Stimulated activated CD8-positive, alpha-beta memory T cell treated with anti-CD3 and anti-CD28 coated beads, Interleukin-2, amount 100 ng/mL, for 48 hours (primary cell): Measurements from ENCODE around the gene MRPS18A.

Experiments used
- DNase-seq, 2 donors: peaks; one replicate each; pipeline ENCODE4 v3.0.0-alpha.2; 2020; ENCODE audit warnings: low read depth in 2 of 2

Gene MRPS18A

DNA sequence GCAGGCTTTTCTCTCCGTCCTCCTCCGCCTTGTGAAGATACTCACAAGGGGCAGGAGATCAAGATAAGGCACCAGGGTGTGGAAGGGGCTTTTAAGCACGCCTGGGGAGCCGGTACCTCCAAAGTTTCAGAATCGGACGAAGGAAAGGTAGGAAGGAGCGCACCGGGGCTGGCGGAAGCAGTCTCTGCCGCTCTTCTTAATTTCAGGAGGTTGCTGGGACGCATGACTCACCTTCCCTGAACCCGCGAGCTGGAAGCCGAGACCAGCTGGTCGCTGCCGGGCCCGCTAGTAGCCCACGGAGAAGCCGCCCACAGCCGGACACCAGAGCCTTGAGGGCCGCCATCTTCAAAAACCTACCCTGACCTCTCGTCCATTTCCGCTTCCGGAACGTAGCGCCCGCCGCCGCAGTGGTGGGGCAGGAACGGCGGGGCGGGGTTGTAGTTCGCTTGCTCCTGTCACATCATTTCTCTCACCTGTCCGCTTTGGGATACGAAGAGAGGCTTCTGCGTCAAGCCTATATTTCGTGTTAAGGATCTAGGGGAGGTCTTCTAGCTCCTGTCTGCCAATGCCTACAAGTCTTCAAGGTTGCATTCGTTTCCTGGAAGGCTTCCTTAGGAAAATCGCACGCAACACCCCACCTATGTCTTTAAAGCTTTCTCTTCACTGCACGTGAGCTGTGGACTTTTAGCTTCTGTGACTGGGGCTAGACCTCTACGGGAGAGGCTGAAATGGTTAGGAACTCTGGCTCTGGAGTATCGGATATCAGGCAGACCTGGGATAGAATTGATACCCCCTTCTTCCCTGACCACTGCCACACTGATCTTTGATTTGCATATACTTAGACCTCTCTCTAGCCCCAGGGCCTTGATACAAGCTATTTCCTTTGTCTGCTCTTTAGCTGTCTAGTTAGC, at the start of gene MRPS18A:
TSS of gene MRPS18A (minus strand) at position 355 of the 911 bp plus-strand sequence. CDS start at position 343, 12 bp downstream.
- peak; percentile 78 to 80 for DNase-seq

DNA sequence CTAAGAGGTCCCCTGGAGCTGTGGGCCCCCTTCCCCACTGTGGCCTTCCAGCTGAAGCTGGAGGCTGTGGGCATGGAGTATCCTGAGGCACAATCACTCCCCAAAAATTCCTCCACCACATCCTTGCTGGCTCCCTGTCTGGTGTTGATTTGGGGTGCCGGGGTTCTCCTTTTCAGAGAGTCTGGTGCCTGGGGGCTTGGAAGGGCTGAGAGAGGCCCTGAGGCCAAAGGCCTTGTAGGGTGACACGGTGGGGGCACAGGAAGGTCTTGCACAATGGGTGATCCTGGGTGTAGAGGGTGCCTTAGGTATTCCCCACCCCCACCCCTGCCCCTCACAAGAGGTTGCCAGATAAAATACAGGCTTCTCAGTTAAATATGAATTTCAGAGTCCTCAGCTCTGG, 49.3 kb upstream of the MRPS18A start:
- DNase-seq: no peak

DNA sequence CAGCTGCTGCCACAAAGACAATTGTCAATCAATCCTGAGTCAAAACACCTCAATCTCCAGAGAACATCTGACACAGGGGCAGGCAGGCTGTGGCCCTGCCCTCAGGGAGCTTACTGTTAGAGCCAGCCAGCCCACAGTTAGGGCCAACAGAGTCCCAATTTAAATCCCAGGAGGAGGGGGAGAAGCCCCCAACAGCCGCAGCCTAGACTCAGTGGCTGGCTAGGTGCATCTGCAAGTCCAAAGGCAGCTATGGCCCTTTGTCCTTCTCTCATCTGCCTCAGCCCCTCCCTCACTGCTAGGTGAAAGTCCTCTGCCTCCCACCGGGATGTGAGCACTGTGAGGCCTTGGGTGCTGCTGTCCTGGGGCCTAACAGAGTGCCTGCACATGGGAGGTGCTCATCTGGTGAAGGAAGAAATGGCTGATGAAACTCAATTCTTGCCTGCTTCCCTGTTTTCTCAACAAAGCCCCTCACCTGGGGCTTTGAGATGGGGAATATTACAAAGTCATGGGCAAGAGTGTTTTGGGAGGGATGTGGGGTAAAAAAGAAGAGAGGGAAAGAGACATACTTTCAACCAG, 48.7 kb upstream of the MRPS18A start:
- DNase-seq: no peak

DNA sequence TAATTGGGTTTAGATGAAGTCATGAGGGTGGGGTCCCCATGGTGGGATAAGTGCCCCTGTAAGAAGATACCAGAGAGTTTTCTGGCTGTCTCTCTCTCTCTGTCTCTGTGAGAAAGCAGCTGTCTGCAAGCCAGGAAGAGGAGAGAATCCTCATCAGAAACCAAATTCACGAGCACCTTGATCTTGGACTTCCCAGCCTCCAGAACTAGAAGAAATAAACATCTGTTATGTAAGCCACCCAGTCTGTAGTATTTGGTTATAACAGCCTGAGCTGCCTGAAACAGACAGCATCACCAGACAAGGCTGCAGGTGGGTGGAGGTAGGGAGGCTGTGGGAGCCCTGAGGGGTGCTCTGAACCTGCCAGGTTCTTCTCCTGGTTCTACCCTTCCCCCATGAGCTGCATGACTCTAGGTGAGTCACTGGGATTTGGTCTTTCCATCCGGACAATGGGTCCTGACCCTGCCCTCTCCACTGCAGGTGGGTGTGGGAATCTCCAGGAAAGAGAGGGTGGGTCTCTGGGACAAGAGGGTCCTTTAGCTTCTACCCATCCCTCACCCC, 48.1 kb upstream of the MRPS18A start:
- DNase-seq: no peak

DNA sequence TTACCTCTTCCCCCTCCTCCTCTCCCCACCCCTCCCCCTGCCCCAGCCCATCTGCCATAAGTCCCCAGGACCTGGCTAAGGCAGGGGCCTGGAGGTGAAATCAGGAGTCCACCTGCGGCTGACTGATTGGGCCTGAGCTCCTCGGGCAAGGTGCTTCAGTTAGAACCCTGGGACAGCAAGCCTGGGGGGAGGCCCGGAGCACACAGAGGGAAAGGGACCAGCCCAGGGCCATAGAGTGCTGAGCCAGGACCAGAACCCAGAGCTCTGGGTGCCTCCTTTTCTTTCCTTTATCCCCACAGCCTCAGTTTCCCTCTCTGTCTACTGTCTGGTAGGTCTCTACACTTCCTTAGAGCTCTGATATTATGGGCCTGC, 46.7 kb upstream of the MRPS18A start:
- no peak for DNase-seq

DNA sequence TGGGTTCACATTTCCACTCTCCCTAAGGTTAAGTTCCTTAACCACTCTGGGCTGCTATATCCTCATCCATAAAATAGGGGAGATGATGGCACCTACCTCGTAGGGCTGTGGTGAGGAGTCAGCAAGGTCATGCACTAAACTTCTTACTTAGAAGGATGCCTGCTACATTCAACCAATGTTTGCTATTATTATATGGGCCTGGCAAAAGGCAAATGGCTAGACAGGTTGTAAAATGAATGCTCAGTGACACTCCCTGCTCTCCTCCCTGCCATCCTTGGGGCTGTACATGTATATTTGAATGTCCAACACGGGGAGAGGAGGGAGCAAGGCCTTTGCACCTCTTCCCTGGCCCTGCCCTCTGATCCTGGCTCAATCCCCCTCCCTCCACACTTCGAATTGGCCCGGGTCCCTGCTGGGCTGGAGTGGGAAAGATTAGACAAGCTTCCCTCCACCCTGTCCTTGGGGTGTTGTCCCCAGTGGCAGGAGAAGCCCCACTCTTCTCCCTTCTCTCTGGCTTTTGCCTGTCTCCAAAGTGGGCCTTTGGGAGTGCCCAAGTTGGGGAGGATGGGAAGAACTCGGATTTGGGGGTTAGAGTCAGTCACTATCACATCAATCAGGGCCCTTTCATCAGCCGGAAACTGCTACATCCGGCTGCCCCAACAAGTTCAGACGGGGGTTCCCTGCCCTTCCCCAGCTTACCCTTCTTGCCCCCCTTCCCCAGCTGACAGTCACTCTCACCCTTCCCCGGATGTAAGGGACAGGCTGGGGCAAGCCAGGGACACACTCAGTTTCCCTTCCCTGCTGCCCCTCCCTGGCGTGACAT, 46.1 kb upstream of the MRPS18A start:
- no peak for DNase-seq

DNA sequence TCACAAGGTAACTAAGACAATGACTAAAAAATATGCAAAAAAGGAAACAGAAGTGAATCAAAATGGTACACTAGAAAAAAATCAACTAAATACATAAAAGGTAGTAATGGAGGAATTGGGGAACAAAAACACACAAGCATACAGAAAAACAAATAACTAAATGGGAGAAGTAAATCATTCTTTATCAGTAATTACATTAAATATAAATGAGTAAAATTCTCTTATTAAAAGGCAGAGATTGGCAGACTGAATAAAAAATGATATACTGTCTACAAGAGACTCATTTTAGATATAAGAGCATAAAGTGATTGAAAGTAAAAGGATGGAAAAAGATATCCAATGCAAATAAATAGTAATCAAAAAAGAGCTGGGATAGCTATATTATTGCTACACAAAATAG, 43.0 kb upstream of the MRPS18A start:
- no peak for DNase-seq

DNA sequence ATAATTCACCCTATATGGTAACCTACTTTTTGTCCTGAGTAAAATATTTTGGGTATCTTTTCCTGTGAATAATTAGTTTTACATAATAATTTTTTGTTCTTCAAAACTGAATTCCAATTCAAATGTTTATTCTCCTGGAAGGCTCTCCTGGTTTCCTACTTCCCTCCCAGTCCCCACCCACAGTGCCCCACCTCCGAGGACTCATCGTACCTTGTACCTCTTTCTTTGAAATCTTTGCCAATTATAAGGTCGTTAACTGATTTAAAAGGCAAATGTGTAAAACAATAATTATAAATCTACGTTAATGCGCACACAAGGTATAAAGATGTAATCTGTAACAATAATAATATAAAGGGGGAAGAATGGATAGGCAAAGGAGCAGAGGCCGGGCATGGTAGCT, 41.9 kb upstream of the MRPS18A start:
- DNase-seq: no peak

DNA sequence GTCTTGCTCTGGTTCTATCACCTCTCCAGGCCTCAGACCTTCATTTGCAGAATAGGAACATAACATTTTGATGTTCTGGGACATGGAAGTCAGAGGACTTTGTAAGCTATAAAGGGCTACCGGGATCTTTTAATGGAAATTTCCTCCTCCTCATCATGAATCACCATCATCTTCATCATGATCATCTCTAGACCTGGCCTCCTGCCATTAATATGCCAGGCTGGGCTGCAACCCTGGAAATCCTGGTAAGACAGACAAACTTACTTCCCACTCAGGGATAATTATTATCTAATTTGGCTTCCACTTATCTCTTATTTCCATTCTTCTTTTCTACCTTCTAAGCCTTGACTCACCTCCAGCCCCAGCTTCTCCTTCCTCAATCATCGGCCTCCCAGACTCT, 41.0 kb upstream of the MRPS18A start:
- DNase-seq: no peak

DNA sequence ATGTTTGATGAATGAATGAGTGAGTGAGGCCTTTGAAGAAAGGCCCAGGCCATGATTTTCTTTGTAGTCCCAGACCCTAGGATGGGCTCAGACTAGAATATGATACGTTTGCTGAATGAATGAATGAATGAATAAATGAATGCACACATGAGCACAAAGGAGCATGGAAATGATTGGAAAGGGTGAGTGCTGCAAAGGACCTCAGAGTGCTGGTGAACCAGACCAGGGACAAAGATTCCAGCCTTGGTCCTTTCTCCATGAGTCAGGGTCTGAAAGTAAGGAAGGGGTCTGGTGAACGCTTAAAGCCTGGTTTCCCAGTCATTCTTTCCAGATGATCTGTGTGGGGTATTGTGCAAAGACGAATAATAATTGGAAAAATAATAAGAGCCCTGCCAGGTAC, 40.0 kb upstream of the MRPS18A start:
- no peak for DNase-seq

DNA sequence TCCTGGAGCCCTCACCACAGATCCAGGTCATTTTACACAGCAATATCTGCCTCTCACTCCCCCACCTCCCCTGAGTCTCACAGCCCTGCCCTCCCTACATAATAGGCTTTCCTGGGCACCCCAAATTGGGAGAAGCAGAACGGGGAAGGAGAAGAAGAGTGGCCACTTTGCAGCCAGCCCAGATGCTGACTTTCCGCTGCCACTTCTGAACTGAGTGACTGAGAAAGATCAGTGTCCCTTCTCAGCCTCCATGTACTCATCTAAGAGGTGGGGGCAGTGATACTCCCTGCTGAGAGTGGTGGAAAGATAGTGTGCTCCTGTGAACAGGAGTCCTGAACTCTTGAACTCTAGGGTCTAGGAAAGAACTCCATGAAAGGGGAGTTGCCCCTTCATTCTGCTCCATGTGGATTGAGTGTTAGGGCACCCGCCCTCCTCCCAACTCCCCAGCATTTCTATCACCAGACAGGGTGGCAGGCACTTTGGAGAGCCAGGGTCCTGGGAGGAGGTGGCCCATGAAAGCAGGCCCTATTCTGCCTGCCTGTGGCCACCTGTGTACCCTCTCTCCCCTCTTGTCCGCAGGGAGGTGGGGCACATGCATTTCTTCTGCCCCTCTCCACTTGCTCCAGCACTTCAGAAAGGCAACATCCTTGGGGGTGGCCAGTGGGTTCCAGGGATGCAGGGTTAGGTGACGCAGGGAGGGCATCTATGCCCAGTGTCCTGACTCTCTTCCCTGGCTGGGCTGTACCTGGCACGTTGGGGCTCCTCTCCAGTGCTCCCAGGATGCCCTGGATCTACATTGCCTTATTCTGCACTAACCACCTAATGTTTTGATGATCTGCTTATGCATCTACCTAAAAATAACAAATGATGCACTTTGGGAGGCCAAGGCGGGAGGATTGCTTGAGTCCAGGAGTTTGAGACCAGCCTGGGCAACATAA, 38.3 kb upstream of the MRPS18A start:
- no peak for DNase-seq

DNA sequence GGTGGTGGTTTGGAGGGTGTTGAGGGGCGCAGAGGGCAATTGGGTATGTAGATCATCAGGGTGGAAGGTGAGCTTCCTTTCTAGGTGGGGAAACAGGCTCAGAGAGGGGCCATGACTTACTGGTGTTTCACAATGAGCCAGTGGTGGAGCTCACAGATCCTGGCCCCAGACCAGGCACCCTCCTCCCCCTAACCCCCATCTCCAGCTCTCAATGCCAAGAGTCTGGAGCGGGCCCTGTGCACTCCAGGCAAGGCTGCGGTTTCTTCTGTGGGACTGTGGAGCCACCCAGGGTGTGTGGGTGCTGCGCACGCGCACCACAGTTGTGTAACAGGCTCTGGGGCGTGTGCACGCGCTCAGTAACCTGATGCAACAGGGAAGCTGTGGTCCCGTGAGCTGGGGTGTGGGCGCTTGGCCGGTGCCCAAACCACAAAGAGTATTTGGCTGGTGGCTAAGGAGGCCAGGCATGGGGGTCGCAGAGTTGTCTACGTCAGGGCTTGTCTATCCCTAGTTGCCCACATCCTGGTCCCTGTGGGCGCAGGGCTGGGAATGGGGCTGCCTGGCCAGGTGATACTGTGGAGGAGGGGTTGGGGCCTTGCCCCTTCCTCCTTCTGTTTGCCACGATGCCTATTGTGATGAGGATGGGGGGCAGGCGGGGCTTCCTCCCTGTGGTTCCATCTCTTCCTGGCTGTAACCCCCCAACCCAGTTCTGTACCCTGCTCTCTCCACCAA, 37.5 kb upstream of the MRPS18A start:
- DNase-seq: peak; percentile 63 to 79

DNA sequence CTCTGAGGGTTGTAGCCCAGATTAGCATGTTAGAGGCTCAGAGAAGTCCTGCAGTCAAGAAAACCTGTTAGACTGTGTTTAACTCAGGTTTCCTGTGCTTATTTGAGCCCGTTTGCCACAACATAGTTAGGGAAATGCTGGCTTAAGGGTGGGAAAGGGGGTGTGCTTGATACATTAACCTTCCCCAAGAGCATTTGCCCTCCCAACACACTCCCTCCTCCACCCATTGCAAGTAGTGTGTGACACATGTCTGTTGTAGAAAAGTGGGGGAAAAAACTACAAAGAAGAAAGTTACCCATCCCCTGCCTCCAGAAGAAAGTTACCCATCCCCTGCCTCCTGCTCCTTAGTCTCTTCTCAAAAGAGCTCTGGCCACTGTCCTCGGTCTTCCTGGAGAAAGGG, 36.8 kb upstream of the MRPS18A start:
- DNase-seq: no peak

DNA sequence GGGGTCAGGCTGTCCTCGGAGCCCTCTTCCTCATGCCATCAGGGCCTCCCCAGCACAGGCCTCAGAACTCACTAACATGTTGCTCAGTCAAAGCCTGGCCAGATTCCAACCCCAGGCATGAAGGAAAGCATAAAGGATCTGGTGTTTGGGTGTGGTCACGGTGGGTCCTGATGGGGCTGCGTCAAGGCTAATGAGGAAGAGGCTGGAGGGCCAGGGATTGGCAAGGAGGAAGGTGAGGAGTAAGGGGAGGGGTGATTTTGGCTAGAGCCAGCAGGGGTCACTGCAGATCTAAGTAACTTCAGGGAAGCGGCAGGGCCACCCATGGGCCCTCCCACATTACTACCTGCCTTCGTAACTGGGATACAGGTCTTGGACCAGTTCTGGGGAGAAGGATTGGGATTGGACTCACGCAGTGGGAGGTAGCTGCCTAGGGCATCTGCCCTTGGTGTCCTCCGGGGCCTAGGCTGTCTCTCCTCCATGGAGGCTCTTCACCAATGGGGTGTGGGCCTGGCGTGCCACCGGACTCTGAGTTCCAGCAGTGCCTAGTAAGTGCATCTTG, 36.2 kb upstream of the MRPS18A start:
- DNase-seq: peak; percentile 48 to 53

DNA sequence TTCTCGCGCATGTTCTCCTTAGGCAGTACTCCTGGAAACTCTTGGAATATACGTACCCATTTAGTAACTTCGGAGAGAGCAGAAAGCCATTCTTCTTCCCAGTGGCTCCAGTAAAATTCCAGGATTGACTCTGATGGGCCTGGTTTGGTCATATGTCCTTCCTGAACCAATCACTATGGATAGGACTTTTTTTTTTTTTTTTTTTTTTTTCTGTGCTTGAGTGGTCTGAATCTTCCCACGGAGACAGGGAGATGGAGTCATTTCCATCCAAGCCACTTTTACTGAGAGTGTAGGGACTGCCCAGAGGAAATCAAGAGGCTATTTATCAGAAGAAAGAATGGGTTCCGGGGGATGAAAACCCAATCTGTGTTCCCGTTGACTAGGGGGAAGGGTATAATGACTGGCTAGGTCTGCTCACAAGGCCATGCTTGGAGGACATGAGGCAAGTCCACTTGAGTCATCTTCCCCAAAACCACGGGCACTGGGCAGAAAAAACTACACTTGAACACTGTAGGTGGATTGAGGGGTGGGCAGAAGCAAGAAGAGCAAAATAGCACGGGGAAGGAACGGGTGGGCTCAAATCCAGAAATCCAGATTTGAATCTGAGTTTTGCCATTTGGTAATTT, 35.4 kb upstream of the MRPS18A start:
- no peak for DNase-seq

DNA sequence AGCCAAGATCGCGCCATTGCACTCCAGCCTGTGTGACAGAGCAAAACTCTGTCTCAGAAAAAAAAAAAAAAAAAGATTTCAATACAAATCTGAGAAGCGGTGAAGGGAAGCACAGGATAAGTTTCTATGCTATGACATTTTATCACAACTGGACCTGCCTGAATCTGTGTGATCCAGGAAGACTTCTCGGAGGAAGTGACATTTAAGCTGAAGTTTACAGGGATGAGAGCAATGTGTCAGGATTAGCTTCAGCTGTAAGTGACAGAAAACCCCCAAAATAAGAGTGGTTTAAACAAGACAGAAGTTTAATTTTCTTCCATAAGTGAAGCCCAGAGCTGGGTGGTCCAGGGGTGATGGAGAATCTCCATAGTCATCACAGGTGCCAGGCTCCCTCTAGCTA, 33.4 kb upstream of the MRPS18A start:
- no peak for DNase-seq

DNA sequence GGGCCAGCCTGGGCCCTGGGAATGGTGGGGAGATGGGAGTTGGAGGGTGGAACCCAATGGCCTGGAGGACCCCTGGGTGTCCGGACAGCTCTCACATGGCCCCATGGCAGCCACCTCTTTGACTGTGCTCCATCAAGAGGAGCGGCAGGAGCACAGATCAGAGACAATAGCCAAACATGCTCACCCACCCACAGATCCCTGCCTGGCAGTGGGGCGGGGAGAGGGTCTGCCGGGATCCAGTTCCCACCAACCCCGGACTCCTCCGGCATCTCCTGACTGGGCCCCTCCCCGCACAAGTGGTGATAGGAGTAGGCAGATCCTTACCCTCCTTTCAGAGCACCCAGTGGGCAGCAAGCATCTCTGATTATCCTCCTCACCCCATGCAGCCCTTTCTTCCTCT, 31.9 kb upstream of the MRPS18A start:
- DNase-seq: no peak

DNA sequence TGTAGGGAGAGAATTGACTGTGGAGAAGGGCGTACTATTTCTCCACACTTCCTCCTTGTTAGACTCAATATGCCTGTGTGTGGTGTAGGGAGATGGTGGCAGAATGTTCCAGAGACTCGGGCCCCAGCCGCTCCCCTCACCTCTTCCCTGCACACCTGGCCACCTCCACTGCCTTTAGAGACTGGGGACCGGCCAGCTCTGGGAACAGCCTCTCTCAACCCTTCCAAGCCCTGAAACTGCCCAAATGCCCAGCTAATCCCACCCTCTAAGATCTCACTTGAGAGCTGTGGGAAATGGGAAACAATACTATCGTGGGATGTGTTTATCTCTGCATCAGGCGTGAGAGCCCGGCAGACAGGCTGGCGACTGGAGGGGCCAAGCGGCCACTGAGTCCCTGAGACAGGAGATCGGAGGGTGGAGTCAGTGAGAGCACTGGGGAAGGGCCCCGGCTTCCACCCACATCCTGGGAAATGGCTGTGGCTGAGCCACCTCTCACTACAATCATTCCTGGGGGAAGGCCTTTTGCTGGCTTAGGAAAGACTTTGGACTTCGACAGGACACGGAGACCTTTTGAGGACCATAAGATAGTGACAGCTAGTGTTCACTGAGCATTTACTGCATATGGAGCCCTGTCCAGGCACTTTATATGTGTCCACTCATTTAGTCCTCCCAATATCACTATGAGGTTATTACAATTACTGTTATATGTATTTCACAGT, 31.0 kb upstream of the MRPS18A start:
- DNase-seq: no peak

DNA sequence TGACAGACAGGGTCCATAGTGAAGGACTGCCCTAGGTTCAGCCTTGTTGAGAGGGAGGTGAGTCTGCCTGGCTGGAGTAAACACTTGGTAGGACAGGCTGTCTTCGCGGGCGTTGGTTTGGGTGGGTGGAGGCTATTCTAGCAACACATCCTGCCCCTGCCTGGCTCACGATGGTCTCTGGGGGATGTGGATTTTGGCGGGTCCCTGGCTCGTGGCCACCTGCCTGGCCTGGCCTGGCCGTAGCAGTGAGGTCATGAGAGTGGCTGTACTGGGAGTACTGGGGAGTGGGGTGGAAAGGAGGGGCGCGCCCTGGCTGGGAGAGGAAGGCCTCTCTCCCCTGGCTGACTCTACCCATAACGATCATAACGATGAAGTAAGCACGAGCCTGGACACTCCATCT, 30.2 kb upstream of the MRPS18A start:
- DNase-seq: no peak
